MM.1S (cell line): ENCODE measurements around the gene NRP2.

Experiments
- DNase-seq: peaks from one replicate; pipeline ENCODE4 v3.0.0-alpha.2; 2015
- H2AFZ ChIP-seq: fragments of 300-600 bp; sonication (generic); 2 replicates; pipeline ENCODE4 v1.6.0; 2016; ENCODE audit warnings: antibody characterized with exemption, low read length
- H3F3A ChIP-seq: fragments of 300-600 bp; sonication (generic); 2 replicates; pipeline ENCODE4 v1.6.1; 2016; ENCODE audit warnings: mild to moderate bottlenecking, antibody characterized with exemption, low read length, moderate library complexity, mixed read lengths; ENCODE audit not compliant: insufficient read depth
- H3K27ac ChIP-seq: fragments of 300-600 bp; sonication (generic); 2 replicates; pipeline ENCODE4 v1.5.1; 2016; ENCODE audit warnings: mild to moderate bottlenecking, low read length
- H3K27me3 ChIP-seq: fragments of 300-600 bp; sonication (generic); replicated peaks from 2 replicates; pipeline ENCODE4 v1.6.0; 2016; ENCODE audit warnings: low read length; ENCODE audit not compliant: insufficient read depth
- H3K36me3 ChIP-seq: fragments of 300-600 bp; sonication (generic); replicated peaks from 2 replicates; pipeline ENCODE4 v1.6.1; 2016; ENCODE audit warnings: mild to moderate bottlenecking, low read length, mixed read lengths; ENCODE audit not compliant: insufficient read depth
- H3K4me1 ChIP-seq: fragments of 300-600 bp; sonication (generic); 2 replicates; pipeline ENCODE4 v1.6.1; 2016; ENCODE audit warnings: low read length, mixed read lengths
- H3K4me2 ChIP-seq: fragments of 300-600 bp; sonication (generic); 2 replicates; pipeline ENCODE4 v1.6.0; 2016; ENCODE audit warnings: low read depth, low read length
- H3K4me3 ChIP-seq: fragments of 300-600 bp; sonication (generic); 2 replicates; pipeline ENCODE4 v1.5.1; 2016; ENCODE audit warnings: low read length, mixed read lengths
- H3K79me2 ChIP-seq: fragments of 300-600 bp; sonication (generic); 2 replicates; pipeline ENCODE4 v1.6.1; 2016; ENCODE audit warnings: mixed run types, low read length, mixed read lengths
- H3K9ac ChIP-seq: fragments of 300-600 bp; sonication (generic); 2 replicates; pipeline ENCODE4 v1.6.1; 2016; ENCODE audit warnings: low read length, mixed read lengths
- H3K9me2 ChIP-seq: fragments of 300-600 bp; sonication (generic); replicated peaks from 2 replicates; pipeline ENCODE4 v1.6.1; 2016; ENCODE audit warnings: mild to moderate bottlenecking, low read length, mixed read lengths; ENCODE audit not compliant: insufficient read depth
- H3K9me3 ChIP-seq: fragments of 300-600 bp; sonication (generic); replicated peaks from 2 replicates; pipeline ENCODE4 v1.6.1; 2016; ENCODE audit warnings: mild to moderate bottlenecking, low read length, mixed read lengths; ENCODE audit not compliant: insufficient read depth
- H4K20me1 ChIP-seq: fragments of 300-600 bp; sonication (generic); 2 replicates; pipeline ENCODE4 v1.6.1; 2016; ENCODE audit warnings: mild to moderate bottlenecking, low read length, moderate library complexity, mixed read lengths; ENCODE audit not compliant: insufficient read depth
- CTCF ChIP-seq: fragments of 300-600 bp; sonication (generic); IDR thresholded peaks from 2 replicates; pipeline ENCODE4 v1.5.1; 2016; ENCODE audit warnings: antibody characterized with exemption, low read length, mixed read lengths
- EZH2 ChIP-seq: fragments of 300-600 bp; sonication (generic); optimal IDR thresholded peaks from 2 replicates; pipeline ENCODE3; 2017; ENCODE audit warnings: low read depth, mild to moderate bottlenecking, antibody characterized with exemption, low read length, mixed read lengths
- EZH2phosphoT487 ChIP-seq: fragments of 300-600 bp; sonication (generic); IDR thresholded peaks from 2 replicates; pipeline ENCODE4 v1.6.1; 2018; ENCODE audit warnings: antibody characterized with exemption, low read length

NRP2 gene

DNA sequence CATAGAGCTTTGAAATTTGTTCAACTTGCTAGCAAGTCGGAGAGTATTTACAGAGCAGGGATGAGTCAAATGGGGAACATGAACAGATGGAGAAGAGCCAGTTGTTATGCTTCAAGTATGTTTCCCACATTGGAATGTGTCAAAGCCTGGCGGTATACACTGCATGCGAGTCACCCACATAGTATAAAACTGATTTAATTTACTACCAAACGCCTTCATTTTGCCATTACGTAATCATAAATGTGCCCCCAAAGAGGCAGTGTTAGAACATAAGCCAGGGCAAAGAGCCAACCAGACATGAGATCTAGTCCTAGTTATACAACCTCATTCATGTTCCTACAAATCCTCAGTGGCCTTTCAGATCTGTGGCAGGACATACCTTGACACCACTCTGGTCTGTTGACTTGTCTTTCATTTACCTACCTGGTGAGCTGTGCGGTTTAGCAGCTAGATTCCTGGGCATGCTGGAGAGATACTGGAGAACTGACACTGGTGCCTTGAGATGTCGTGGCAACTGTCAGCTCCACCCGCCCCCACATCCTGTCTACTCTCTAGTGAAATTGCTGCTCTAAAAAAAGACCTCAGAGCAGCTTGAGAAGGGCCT, 21.7 kb upstream of the NRP2 start:
- Histone ChIP-seq H3K9ac (no peak overlapping the region), H4K20me1 (no peaks in the 10 kb centered on the region), H3K79me2 (no peaks in the 10 kb centered on the region), H3K9me3 (no peaks in the 10 kb centered on the region), H3F3A (no peaks in the 10 kb centered on the region), H2AFZ (no peak overlapping the region), H3K9me2 (no peaks in the 10 kb centered on the region), H3K4me2 (no peak overlapping the region), H3K4me3 (no peak overlapping the region), H3K27me3 (no peaks in the 10 kb centered on the region), H3K4me1 (0 out of 2 replicates have a peak, but pooled peaks cover 5% of the 10 kb centered on the region), H3K36me3 (no peaks in the 10 kb centered on the region), H3K27ac (no peak overlapping the region)
- TF ChIP-seq EZH2 (no peak), EZH2phosphoT487 (no peak), CTCF (no peak)
- DNase-seq = no peak

- no peak for DNase-seq
Measured at GRCh38 chr2:205661281-205661680, 21.0 kb upstream of the NRP2 start.

DNA sequence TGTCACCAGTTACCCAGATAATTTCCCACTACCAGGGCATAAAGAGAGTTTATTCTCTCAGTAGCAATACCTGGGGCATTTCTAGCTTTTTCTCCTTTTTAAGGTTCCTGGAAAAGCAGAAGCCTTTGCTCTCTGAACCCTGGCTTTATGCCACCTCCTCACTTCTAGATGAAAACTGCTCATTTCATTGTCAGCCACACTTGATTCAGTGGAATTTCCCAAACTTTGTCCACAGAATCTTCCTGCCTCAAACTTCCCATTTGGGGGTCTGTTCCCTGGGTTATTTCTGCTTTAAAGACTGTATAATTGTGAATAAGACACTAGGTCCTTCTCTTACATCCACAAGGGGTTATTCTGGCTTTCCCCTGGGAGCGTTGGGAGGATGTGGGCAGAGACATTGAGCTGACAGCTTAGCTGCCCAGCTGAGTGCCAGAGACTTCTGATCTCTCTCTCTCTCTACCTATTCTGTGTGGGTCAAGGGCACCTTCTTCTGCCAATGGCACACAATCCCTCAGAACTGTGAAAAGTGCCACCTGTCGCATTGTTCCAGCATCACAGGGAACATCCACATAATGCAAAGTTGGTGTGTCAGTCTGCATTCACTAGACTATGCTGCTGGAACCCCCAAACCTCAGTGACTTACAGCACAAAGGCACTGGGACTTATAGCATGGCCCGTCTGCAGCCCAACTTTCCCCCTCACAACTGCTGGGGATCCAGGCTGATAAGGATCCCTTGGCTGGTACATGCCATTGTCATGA, 19.9 kb upstream of the NRP2 start:
- DNase-seq = no peak
- H3K4me3 ChIP-seq = no peak overlapping the region

More at GRCh38 chr2:205661281-205661680, 21.0 kb upstream of the NRP2 start:
- no peak overlapping the region for H3K9ac ChIP-seq
- no peak overlapping the region for H2AFZ ChIP-seq
- H3K79me2 ChIP-seq = no peaks in the 10 kb centered on the region
- H3K27ac ChIP-seq = no peak overlapping the region
- H3K36me3 ChIP-seq = no peaks in the 10 kb centered on the region
- H3K4me2 ChIP-seq = no peak overlapping the region
- no peak for TF ChIP-seq EZH2
- TF ChIP-seq EZH2phosphoT487 = no peak
- no peak for TF ChIP-seq CTCF
- H3K4me3 ChIP-seq = no peak overlapping the region
- H3K4me1 ChIP-seq = 0 out of 2 replicates have a peak, but pooled peaks cover 5% of the 10 kb centered on the region
- no peaks in the 10 kb centered on the region for H4K20me1 ChIP-seq
- no peaks in the 10 kb centered on the region for H3F3A ChIP-seq
- no peaks in the 10 kb centered on the region for H3K9me3 ChIP-seq
- H3K27me3 ChIP-seq = no peaks in the 10 kb centered on the region
- H3K9me2 ChIP-seq = no peaks in the 10 kb centered on the region

More for the DNA sequence above, 19.9 kb upstream of the NRP2 start:
- Histone ChIP-seq H3K36me3 (no peaks in the 10 kb centered on the region), H4K20me1 (no peaks in the 10 kb centered on the region), H3K9ac (no peak overlapping the region), H3K4me1 (0 out of 2 replicates have a peak, but pooled peaks cover 5% of the 10 kb centered on the region), H3K9me3 (no peaks in the 10 kb centered on the region), H3K4me2 (no peak overlapping the region), H3K27me3 (no peaks in the 10 kb centered on the region), H3F3A (no peaks in the 10 kb centered on the region), H3K27ac (no peak overlapping the region), H3K9me2 (no peaks in the 10 kb centered on the region), H3K79me2 (no peaks in the 10 kb centered on the region), H2AFZ (no peak overlapping the region)
- TF ChIP-seq EZH2phosphoT487 (no peak), EZH2 (no peak), CTCF (no peak)
